GM19023 (cell line): ENCODE data around the gene ZNF530.

Experiments used
- ATAC-seq: cut with Tn5 transposase; IDR thresholded peaks from one replicate; pipeline ENCODE4 v1.9.1; 2021; ENCODE audit warnings: mild to moderate bottlenecking, moderate library complexity; ENCODE audit not compliant: unreplicated experiment

Gene ZNF530

GRCh38 chr19:57613941-57614743, 14.5 kb downstream of the ZNF530 start, which contains the start of gene ZNF134:
TSS of gene ZNF134 (plus strand) at chr19:57614242. CDS start at chr19:57619469, 5,227 bp downstream.
- peak; percentile 91 for ATAC-seq

GRCh38 chr19:57615346-57615745, 15.7 kb downstream of the ZNF530 start:
- no peak for ATAC-seq

- ATAC-seq, result no peak
Observed at GRCh38 chr19:57620673-57621348, 21.1 kb downstream of the ZNF530 start.

GRCh38 chr19:57623091-57623490, 23.4 kb downstream of the ZNF530 start:
- ATAC-seq, result no peak

- ATAC-seq, result peak; percentile 94
Observed at GRCh38 chr19:57632987-57633831, 33.5 kb downstream of the ZNF530 start, which contains the start of gene ZNF211. TSS of gene ZNF211 (plus strand) at chr19:57633168. CDS start at chr19:57633347, 179 bp downstream.

GRCh38 chr19:57633832-57634131, 34.1 kb downstream of the ZNF530 start:
- ATAC-seq, result no peak

GRCh38 chr19:57637379-57637778, 37.7 kb downstream of the ZNF530 start:
- ATAC-seq, result no peak

- ATAC-seq, result no peak
Observed at GRCh38 chr19:57641715-57642234, 42.1 kb downstream of the ZNF530 start.

GRCh38 chr19:57642396-57643046, 42.8 kb downstream of the ZNF530 start:
- ATAC-seq, result no peak

GRCh38 chr19:57643734-57644133, 44.0 kb downstream of the ZNF530 start:
- no peak for ATAC-seq

GRCh38 chr19:57648331-57649003, 48.8 kb downstream of the ZNF530 start:
- ATAC-seq, result no peak

- no peak for ATAC-seq
Observed at GRCh38 chr19:57651654-57651996, 51.9 kb downstream of the ZNF530 start.

- no peak for ATAC-seq
Observed at GRCh38 chr19:57653689-57654088, 54.0 kb downstream of the ZNF530 start.

- ATAC-seq, result no peak
Observed at GRCh38 chr19:57655443-57655842, 55.8 kb downstream of the ZNF530 start.

- no peak for ATAC-seq
Observed at GRCh38 chr19:57656346-57656745, 56.7 kb downstream of the ZNF530 start.
